Endothelial cell of umbilical vein (primary cell): Measurements from ENCODE around the gene SLC6A6. TPM values are rescaled to one million over a fixed set of nuclear protein-coding genes. Genes with fewer than 3 reads are reported as not detected.

Source experiments
- BruUV-seq: library from RNA; stranded (reverse); fragments of 400-500 nt; replicated peaks from 2 replicates; lab custom pipeline; 2021; lab: Mats Ljungman, UMichigan
- CTCF ChIA-PET: fragments of 300-600, 350-600 bp; sonication (Branson Sonifier 250); formaldehyde crosslinking; loops from one replicate; lab custom pipeline; 2021; ENCODE audit warnings: antibody characterized with exemption, inconsistent platforms; lab: Charles Lee
- POLR2A ChIA-PET: fragments of 300-600, 350-600 bp; sonication (Branson Sonifier 250); formaldehyde crosslinking; loops from one replicate; lab custom pipeline; 2021; ENCODE audit warnings: antibody characterized with exemption, inconsistent platforms; lab: Charles Lee
- DNase-seq: peaks from one replicate; pipeline ENCODE4 v3.0.0-alpha.2; 2011; ENCODE audit warnings: low read depth, low spot score
- FAIRE-seq: peaks from 2 replicates; lab custom pipeline; 2011; peaks lifted over from hg19 to GRCh38; lab: Jason Lieb, UNC
- H2AFZ ChIP-seq: 2 replicates; pipeline ENCODE4 v1.6.0; 2012; ENCODE audit warnings: low read depth, low read length, control low read depth, inconsistent platforms
- H3K27ac ChIP-seq: 2 replicates; pipeline ENCODE4 v1.5.1; 2011; ENCODE audit warnings: low read depth, mild to moderate bottlenecking, control low read depth, low read length, moderate library complexity; ENCODE audit not compliant: insufficient read depth
- H3K27me3 ChIP-seq, 2 experiments: 2 replicates each; pipeline versions ENCODE4 v1.6.0 to v1.6.1; 2011; ENCODE audit warnings: low read length in 2 of 2, mixed read lengths in 1 of 2; ENCODE audit not compliant: control insufficient read depth in 2 of 2, insufficient read depth in 2 of 2
- H3K36me3 ChIP-seq, 2 experiments: 2 replicates in 1 of 2; 3 replicates in 1 of 2; pipeline ENCODE4 v1.5.1; 2011; ENCODE audit warnings: low read length in 2 of 2, mild to moderate bottlenecking in 1 of 2, moderate library complexity in 1 of 2; ENCODE audit not compliant: control insufficient read depth in 2 of 2, insufficient read depth in 2 of 2; ENCODE audit errors: extremely low read depth in 1 of 2
- H3K4me1 ChIP-seq: 3 replicates; pipeline ENCODE4 v1.5.1; 2011; ENCODE audit warnings: mild to moderate bottlenecking, low read length; ENCODE audit not compliant: control insufficient read depth, insufficient read depth; ENCODE audit errors: extremely low read depth
- H3K4me2 ChIP-seq: 2 replicates; pipeline ENCODE4 v1.6.1; 2011; ENCODE audit warnings: low read length, control low read depth, mixed read lengths; ENCODE audit not compliant: insufficient read depth
- H3K4me3 ChIP-seq, 3 experiments: fragments of 200-600 bp in 1 of 3; sonication (generic), shearing (Covaris generic) in 1 of 3; replicated peaks in 1 of 3; 2 replicates each; pipeline ENCODE4 v1.5.1; 2011 to 2016; ENCODE audit warnings: control low read depth in 3 of 3, low read length in 3 of 3, mild to moderate bottlenecking in 2 of 3, inconsistent platforms in 1 of 3, low read depth in 1 of 3, moderate library complexity in 1 of 3; ENCODE audit not compliant: insufficient read depth in 1 of 3
- H3K79me2 ChIP-seq: 2 replicates; pipeline ENCODE4 v1.6.0; 2012; ENCODE audit warnings: low read length, inconsistent platforms; ENCODE audit not compliant: control insufficient read depth, insufficient read depth
- H3K9ac ChIP-seq: replicated peaks from 2 replicates; pipeline ENCODE3; 2011; ENCODE audit warnings: low read length, control low read depth; ENCODE audit not compliant: insufficient read depth; ENCODE audit errors: extremely low read depth
- H3K9me1 ChIP-seq: replicated peaks from 3 replicates; pipeline ENCODE4 v1.6.0; 2011; ENCODE audit warnings: mild to moderate bottlenecking, low read length; ENCODE audit not compliant: control insufficient read depth, insufficient read depth; ENCODE audit errors: extremely low read depth
- H3K9me3 ChIP-seq: replicated peaks from 2 replicates; pipeline ENCODE4 v1.5.1; 2012; ENCODE audit warnings: low read length, inconsistent platforms; ENCODE audit not compliant: control insufficient read depth, insufficient read depth
- H4K20me1 ChIP-seq: replicated peaks from 2 replicates; pipeline ENCODE3; 2011; ENCODE audit warnings: mild to moderate bottlenecking, low read length; ENCODE audit not compliant: control insufficient read depth, insufficient read depth; ENCODE audit errors: extremely low read depth
- EZH2 ChIP-seq: IDR thresholded peaks from 2 replicates; pipeline ENCODE4 v1.6.1; 2012; ENCODE audit warnings: borderline replicate concordance, low read depth, mild to moderate bottlenecking, moderate library complexity, low read length, inconsistent platforms; ENCODE audit not compliant: severe bottlenecking
- FOS ChIP-seq: IDR thresholded peaks from 2 replicates; pipeline ENCODE4 v1.6.1; 2011; ENCODE audit warnings: mild to moderate bottlenecking, low read length, moderate library complexity, borderline replicate concordance; ENCODE audit not compliant: insufficient read depth
- GATA2 ChIP-seq: IDR thresholded peaks from 2 replicates; pipeline ENCODE4 v1.7.0; 2011; ENCODE audit warnings: low read depth, mild to moderate bottlenecking, moderate library complexity, mixed read lengths, low read length; ENCODE audit not compliant: insufficient read length, insufficient read depth
- JUN ChIP-seq: IDR thresholded peaks from 2 replicates; pipeline ENCODE4 v1.6.1; 2011; ENCODE audit warnings: borderline replicate concordance, low read depth; ENCODE audit not compliant: insufficient read length, insufficient read depth
- MAX ChIP-seq: IDR thresholded peaks from 2 replicates; pipeline ENCODE4 v1.6.1; 2011; ENCODE audit not compliant: insufficient read depth, insufficient read length
- MYC ChIP-seq: IDR thresholded peaks from one replicate; pipeline ENCODE4 v1.6.1; 2011; ENCODE audit warnings: mild to moderate bottlenecking, low read depth, low read length
- POLR2A ChIP-seq: IDR thresholded peaks from 2 replicates; pipeline ENCODE4 v1.6.1; 2012; ENCODE audit warnings: low read depth, mild to moderate bottlenecking, control low read depth, low read length
- POLR2AphosphoS5 ChIP-seq: IDR thresholded peaks from 2 replicates; pipeline ENCODE4 v1.6.1; 2012; ENCODE audit warnings: low read depth, mild to moderate bottlenecking, control low read depth, low read length, moderate library complexity; ENCODE audit not compliant: insufficient read depth
- dilution Hi-C: fragments of 300-500 bp; cut with MboI; formaldehyde crosslinking; loops from one replicate; pipeline ENCODE4 v1.15.0; 2019; ENCODE audit warnings: low sequenced_read_pairs; ENCODE audit not compliant: extremely low pct_ligation_motif_present
- intact Hi-C: fragments of 100-400 bp; cut with micrococcal nuclease; formaldehyde crosslinking; loops from one replicate; pipeline ENCODE4 v1.10.0; 2022
- polyA plus RNA-seq, 4 experiments: library from polyadenylated mRNA; depleted of rRNA in 3 of 4; stranded (reverse) in 3 of 4; unstranded in 1 of 4; fragments of >200 nt; gene quantifications; 2 replicates each; pipeline versions ENCODE4 v1.2.1 to v1.2.3, GENCODE V29; 2011 to 2012; ENCODE audit warnings: missing spikeins in 1 of 4
- total RNA-seq: library from RNA; stranded (reverse); gene quantifications from 2 replicates; pipeline ENCODE4 v1.2.3, GENCODE V29; 2021
- TF ChIP-seq, protein P1 (sequence below), 2 donors: IDR thresholded peaks; 1 replicate in 1 of 2; 2 replicates in 1 of 2; pipeline ENCODE4 v1.5.1; 2011; ENCODE audit warnings: low read length in 2 of 2, mild to moderate bottlenecking in 2 of 2, moderate library complexity in 2 of 2, control low read depth in 1 of 2, inconsistent platforms in 1 of 2, low read depth in 1 of 2; ENCODE audit not compliant: insufficient read depth in 1 of 2; ENCODE audit errors: extremely low read depth in 1 of 2

SLC6A6 gene
- total and polyA plus RNA-seq, 2 donors (not counting 3 experiments of a cell fraction or from before 2014, with no cell fraction given), result 25.7 to 38.0 TPM

DNA sequence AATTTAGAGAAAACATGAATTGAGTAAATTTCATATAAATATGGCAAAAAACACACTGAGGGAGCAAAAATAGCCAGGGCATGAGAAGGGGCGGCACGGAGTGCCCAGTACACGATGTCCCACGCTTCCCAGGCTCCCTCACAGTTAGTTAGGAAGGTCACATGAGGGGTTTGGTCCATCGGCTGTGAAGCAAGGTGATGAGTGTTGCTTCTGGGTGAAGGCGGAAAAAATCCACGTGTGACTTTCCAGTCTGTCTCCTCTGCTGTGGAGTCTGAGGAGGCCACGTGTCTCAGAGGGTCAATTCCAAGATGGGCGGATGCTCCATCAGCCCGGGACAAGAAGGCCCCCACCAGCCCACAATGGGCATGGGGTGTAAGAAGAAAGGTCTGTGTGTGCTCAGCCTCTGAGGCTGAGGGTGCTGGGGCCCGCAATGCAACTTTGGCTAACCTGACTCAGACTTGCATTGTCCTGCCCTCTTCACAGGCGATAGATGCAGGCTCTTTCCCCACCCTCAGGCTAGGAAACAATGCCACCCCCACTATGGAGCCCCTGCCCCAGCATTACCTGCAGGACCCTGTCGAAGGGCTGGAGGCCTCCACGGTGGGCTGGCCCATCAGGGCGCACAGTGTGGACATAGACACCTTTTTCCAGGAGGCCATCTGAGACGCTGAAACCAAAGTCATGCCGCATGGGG lies 92.0 kb downstream of the SLC6A6 start:
- H3K36me3 ChIP-seq, result peaks cover 0 to 1% of the 10 kb centered on the region in 2 experiments
- POLR2A ChIA-PET, result no interaction called here
- H3K4me3 ChIP-seq, result no peak overlapping the region
- TF ChIP-seq FOS (no peak), JUN (no peak), MYC (no peak), EZH2 (no peak), POLR2AphosphoS5 (no peak), POLR2A (no peak), GATA2 (no peak), MAX (no peak)
- TF ChIP-seq, protein P1, sequence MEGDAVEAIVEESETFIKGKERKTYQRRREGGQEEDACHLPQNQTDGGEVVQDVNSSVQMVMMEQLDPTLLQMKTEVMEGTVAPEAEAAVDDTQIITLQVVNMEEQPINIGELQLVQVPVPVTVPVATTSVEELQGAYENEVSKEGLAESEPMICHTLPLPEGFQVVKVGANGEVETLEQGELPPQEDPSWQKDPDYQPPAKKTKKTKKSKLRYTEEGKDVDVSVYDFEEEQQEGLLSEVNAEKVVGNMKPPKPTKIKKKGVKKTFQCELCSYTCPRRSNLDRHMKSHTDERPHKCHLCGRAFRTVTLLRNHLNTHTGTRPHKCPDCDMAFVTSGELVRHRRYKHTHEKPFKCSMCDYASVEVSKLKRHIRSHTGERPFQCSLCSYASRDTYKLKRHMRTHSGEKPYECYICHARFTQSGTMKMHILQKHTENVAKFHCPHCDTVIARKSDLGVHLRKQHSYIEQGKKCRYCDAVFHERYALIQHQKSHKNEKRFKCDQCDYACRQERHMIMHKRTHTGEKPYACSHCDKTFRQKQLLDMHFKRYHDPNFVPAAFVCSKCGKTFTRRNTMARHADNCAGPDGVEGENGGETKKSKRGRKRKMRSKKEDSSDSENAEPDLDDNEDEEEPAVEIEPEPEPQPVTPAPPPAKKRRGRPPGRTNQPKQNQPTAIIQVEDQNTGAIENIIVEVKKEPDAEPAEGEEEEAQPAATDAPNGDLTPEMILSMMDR (IDR thresholded peaks at IDR 0.05; ENCODE audit: extremely low read depth in 1 of 2, insufficient read depth in 1 of 2, low read depth in 1 of 2, low read length in 2 of 2), result no peak
- intact Hi-C loops (no loop called here), dilution Hi-C loops (no loop called here)
- no peak overlapping the region for H3K4me2 ChIP-seq
- H3K9me3 ChIP-seq, result no peaks in the 10 kb centered on the region
- H3K9me1 ChIP-seq, result no peaks in the 10 kb centered on the region
- H3K27me3 ChIP-seq, result no peaks in the 10 kb centered on the region
- no peaks in the 10 kb centered on the region for H4K20me1 ChIP-seq
- H3K4me1 ChIP-seq, result no peaks in the 10 kb centered on the region
- BruUV-seq, result no TSS peak
- no peak overlapping the region for H3K9ac ChIP-seq
- no peaks in the 10 kb centered on the region for H3K79me2 ChIP-seq
- no peak overlapping the region for H2AFZ ChIP-seq
- CTCF ChIA-PET, result no interaction called here
- DNase-seq, result no peak
- FAIRE-seq, result no peak
- H3K27ac ChIP-seq, result no peak overlapping the region
